Raji (cell line): Measurements from ENCODE around the gene MRPL19.

ENCODE experiments used
- POLR2A ChIP-seq: IDR thresholded peaks from 2 replicates; pipeline ENCODE4 v1.6.1; 2011; ENCODE audit warnings: low read depth, low read length, control low read depth; ENCODE audit not compliant: insufficient read depth

MRPL19 gene

GRCh38 chr2:75634945-75635344 is 11.6 kb upstream of the MRPL19 start:
- TF ChIP-seq POLR2A: no peak

DNA sequence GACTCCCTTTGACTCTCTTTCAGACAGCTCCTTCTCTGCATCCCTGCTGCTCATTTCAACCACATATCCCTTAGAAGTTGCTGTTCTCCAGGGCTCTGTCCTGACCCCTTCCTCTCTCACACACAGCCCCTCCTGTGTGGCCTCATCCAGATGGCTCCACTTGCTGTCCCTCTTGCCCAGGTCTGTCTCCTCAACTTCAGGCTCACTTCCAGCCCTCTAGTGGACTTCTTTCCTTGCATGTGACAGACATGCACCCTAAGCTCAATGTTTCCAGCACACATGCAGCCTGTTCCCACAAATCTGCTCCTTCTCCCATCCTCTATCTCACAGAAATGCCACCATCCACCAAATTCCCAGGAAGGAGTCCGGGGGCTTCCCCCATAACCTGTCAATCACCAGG is 9.0 kb upstream of the MRPL19 start:
- TF ChIP-seq POLR2A: no peak

GRCh38 chr2:75640621-75641121 is 5.9 kb upstream of the MRPL19 start:
- TF ChIP-seq POLR2A: no peak

DNA sequence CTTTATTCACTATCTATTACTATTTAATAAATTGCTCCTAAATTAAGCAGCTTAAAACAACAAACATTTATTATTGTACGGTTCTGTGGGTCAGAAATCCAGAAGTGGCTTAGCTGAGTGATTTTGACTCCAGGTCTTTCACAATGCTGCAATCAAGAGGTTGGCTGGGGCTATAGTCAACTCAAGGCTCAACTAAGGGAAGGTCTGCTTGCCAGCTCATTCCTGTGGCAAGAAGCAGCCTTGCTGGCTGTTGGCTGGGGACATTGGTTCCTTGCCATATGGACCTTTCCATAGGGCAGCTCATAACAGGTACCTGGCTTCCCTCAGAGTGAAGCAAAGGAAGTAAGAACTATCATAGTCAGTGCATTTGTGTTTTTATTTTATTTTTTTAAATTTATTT is 5.0 kb upstream of the MRPL19 start:
- TF ChIP-seq POLR2A: no peak

DNA sequence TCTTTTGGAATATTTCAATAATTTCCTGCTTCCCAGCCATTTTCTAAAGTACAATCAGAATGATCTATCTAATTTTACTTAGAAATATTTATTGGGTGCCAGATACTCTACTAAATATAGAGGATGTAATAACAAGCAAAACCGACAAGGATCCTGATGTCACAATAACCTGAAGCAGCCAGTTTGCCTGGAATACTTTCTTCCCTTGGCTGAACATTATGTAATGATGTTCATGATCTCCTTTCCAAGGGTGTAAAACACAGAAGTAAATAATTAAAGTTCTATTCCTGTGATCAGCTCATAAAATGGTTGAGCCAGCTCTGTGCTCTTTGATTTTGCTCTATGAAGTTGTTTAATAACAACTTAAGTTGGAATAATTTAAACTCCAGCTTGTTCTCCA is 2.6 kb upstream of the MRPL19 start:
- no peak for TF ChIP-seq POLR2A

GRCh38 chr2:75645643-75646042 is 940 bp upstream of the MRPL19 start:
- no peak for TF ChIP-seq POLR2A

GRCh38 chr2:75646090-75646582 is 447 bp upstream of the MRPL19 start:
- no peak for TF ChIP-seq POLR2A

DNA sequence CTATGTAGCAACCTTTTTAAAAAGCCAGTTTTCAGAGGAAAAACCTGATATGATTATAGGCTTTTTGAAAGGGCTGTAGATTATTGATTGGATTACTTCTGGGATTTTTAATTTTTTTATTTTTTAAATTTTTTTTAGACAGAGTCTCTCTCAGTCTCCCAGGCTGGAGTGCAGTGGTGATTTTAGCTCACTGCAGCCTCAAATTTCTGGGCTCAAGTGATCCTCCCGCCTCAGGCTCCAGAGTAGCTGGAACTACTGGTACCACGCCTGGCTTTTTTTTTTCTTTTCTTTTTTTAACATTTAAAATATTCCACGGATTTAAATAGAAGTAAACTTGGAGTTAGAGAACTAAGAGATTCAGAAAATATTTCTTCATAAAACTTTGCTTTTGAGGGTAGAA is 1.2 kb downstream of the MRPL19 start:
- no peak for TF ChIP-seq POLR2A

DNA sequence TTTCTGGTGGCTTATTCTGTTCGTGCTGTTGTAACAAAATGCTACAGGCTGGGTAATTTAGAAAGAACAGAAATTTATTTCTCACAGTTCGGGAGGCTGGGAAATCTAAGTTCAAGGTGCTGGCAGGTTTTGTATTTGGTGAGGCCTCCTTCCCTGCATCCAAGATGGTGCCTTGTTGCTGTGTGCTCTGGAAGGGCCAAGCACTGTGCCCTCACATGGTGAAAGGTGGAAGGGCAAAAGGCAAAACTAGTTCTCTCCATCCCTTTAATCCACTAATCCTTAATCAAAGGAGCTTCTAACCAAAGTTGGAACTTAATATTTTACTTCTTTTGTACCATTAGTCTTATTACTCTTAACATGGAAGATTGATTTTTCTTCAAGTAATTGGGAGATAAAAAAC is 7.4 kb downstream of the MRPL19 start:
- TF ChIP-seq POLR2A: no peak

GRCh38 chr2:75655861-75656260 is 9.3 kb downstream of the MRPL19 start:
- TF ChIP-seq POLR2A: no peak

DNA sequence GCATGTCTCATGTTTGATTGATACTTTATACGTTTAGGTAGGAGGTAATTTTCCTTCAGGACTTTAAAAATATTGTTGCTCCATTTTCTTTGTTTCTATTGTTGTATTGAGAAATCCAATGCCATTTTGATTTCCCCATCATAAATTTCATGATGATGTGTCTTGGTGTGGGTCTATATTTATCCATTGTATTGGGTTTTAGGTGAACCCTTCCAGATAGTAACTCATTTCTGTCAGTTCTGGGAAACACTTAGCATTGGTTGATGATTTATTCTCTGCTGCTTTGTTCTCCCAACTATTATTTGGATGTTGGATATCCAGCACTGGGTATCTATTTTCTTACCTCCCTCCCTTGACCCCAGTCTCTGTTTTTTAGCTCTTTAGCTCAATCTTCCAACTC is 10.0 kb downstream of the MRPL19 start:
- TF ChIP-seq POLR2A: no peak

- no peak for TF ChIP-seq POLR2A
Measured at GRCh38 chr2:75657798-75658197, 11.2 kb downstream of the MRPL19 start.

DNA sequence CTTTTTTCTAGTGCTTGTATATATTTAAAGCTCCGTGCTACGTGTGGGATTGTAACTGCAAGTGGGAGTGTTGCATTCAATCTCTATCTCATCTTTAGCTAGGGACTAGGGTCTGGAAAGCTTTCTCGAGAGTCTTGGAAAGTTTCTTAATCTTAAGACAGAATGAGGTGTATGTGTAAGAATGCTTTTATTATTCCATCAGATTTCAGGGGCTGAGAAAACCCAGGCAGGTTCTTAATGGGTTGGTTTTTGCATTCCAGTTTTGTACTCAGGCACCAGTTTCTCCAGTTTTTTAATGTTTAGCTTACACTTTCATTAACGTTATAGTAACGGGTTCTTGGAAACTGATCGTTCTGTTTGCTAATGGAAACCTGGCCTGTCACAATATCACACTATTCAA is 20.3 kb downstream of the MRPL19 start:
- TF ChIP-seq POLR2A: no peak

DNA sequence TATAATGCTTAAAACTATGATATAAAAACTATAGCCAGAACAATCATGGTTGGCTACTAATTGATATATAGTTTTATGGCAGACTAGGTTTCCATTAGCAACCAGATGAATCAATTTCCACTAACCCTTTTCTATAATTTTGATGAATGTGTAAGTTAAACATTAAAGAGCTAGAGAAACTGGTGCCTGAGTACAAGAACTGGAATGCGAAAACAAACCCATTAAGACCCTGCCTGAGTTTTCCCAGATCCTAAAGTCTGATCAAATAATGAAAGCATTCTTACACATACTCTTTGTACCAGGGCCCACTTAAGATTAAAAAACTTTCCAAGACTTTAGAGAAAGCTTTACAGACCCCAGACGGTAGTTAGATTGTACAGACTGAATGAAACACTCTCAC is 21.3 kb downstream of the MRPL19 start:
- no peak for TF ChIP-seq POLR2A

- TF ChIP-seq POLR2A: no peak
Measured at GRCh38 chr2:75675908-75676307, 29.3 kb downstream of the MRPL19 start.

GRCh38 chr2:75676464-75676863 is 29.9 kb downstream of the MRPL19 start:
- no peak for TF ChIP-seq POLR2A

DNA sequence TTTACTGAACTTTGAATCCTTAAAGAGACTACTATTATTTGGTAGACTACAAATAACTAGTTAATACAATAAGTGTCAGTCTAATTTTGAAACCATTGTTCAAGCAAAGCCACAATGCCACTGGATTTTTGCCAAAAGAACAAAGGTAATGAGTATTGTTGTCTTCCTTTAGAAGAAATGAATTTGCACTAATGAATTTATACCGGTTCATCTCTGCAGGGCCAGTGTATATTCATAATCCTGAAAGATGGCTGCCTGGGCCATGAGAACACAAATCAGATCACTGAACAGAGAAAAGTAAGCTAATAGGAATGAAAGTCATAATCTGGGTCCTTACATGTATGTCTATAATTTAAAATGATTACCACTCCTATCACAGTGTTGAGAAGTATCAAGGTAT is 33.0 kb downstream of the MRPL19 start:
- no peak for TF ChIP-seq POLR2A
